Measurements from ENCODE around the gene MCTP1.

- no peak for TF ChIP-seq CTCF (IDR thresholded peaks at IDR 0.05 in 2 of 3, conservative IDR thresholded peaks at IDR 0.05 in 1 of 3; ENCODE audit: borderline replicate concordance in 1 of 3, insufficient read depth in 1 of 3, low read depth in 2 of 3, low read length in 2 of 3)
- no peak for TF ChIP-seq ELF1 (IDR thresholded peaks at IDR 0.05; ENCODE audit: borderline replicate concordance, low read depth)
- no peak for TF ChIP-seq JUND (IDR thresholded peaks at IDR 0.05)
- TF ChIP-seq EZH2 (IDR thresholded peaks at IDR 0.05): no peak
Measured at GRCh38 chr5:95100551-95100950, 184.3 kb downstream of the MCTP1 start.

Data from HCT116 (cell line).